Hepatic stellate cell (primary cell): ENCODE measurements around the gene TMEM151A.

Experiments
- DNase-seq: peaks from one replicate; pipeline ENCODE4 v3.0.0; 2011; ENCODE audit warnings: low spot score

Gene TMEM151A

DNA sequence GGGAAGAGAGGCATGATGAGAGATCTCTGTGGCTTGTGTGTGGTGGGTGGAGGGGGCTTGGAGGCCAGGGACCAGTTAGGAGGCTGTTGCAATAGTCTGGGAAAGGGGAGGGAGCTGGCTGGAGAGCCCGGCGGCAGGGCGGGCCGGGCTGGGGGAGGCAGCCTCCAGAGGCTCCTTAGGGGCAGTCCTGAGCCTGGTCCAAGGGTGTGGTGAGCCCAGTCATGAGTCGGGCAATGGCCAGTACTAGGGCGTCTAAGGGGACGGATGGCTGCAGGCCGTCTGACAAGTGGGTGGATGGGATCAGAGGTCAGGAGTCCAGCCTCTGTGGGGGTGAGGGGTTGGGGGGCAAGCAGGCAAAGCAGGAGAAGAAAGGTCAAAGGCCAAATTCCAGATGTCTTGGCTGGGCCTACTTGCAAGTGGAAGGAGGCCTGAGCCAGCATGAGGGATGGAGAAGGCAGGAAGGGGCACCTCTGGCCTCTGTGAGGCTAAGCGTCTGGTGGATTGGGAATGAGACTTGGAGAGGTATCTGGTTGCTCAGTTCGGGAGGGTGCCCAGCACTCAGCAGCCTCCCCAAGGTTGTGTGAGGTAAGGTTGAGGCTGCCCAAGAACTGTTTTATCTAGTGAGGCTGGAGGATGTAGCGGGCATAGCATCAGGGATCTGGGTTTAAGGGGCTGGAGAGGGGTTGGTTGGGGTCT is 31.2 kb downstream of the TMEM151A start:
- DNase-seq, result no peak

DNA sequence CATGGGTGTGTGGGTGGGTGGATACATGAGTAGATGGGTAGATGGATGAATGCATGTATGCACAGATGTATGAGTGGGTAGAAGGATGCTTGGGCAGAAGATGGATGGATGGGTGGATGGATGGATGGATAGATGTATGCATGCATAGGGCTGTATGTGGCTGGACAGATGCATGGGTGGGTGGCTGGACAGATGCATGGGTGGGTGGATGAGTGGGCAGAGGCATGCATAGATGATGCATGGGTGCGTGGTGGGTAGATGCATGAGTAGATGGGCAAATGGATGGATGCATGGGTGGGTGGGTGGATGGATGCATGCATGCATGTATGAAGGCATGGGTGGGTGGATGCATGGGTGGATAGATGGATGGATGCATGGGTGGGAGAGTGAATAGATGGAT is 32.0 kb downstream of the TMEM151A start:
- no peak for DNase-seq

DNA sequence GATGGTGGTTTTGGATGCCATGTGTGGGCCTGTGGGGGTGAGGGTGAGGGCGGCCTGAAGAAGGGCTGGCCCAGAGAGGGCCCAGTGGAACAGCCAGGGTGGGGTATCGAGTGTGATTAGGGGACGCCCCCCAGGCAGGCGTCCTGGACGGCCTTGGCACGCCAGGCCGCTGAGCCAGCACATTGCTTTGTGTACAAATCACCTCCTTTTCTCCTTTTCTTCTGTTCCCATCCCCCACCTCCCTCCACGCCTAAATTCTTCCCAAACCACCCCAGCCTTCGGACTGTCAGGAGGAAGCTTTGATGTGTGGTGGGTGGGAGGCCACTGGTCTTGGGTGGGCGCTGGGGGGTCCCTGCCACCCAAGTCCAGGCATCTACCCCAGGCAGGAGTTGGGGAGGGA is 33.0 kb downstream of the TMEM151A start:
- DNase-seq, result no peak

DNA sequence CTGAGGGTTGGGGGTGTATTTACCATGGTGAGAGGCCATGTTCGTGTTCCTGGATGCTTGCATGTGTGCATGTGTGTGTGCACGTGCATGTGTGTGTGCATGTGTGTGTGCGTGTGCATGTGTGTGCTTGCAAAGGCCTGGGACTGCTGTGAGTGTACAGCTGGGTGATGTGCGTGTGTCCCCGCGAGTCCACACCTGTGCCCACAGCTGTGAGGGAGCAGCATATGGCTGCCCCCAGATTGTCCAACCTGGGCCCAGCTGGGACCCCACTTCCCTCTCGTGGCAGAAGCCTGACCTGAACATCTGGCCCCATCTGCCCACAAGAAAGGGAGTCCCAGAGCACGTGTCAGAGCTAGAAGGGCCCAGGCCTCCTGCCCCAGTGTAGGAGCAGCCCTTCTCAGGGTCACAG is 33.6 kb downstream of the TMEM151A start:
- no peak for DNase-seq

DNA sequence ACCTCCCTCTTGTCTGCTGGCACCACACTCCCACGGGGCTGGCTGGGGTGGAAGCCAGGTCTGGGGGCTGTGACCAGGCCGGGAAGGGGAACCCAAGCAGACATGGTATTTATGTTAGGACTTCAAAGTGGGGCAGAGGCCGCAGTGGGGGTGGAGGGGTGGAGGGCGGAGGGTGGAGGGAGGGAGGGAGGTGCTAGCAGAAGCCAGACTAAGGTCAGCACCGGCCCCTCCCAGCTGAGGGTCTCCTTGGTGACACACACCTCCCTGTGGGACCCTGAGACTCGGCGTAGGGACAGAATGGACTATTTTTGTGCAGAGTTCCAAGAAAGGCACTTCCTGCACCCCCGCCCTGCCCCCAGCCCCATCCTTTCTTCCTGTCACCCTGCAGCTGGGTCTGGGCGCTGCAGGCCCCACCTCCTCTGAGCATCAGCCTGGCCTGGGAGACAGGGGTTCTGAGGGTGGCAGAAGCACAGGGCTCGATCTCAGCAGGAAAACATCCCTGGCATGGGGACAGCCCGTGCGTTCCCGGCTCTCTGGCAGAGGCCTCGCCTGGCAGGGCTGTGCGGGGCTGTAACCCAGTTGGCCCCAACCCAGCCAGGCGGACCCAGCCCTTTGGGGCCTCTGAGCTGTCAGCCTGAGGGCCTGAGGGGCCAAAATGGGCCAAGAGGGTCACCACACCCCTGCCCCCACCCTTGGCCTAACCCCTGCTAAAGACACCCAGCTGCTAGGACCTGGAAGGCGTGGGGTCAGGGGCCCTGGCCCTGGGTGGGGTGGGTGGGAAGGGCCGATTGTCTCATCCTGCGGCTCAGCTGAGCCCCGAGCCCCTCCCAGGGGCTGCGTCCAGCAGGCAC is 34.8 kb downstream of the TMEM151A start:
- DNase-seq, result peak; percentile 78

DNA sequence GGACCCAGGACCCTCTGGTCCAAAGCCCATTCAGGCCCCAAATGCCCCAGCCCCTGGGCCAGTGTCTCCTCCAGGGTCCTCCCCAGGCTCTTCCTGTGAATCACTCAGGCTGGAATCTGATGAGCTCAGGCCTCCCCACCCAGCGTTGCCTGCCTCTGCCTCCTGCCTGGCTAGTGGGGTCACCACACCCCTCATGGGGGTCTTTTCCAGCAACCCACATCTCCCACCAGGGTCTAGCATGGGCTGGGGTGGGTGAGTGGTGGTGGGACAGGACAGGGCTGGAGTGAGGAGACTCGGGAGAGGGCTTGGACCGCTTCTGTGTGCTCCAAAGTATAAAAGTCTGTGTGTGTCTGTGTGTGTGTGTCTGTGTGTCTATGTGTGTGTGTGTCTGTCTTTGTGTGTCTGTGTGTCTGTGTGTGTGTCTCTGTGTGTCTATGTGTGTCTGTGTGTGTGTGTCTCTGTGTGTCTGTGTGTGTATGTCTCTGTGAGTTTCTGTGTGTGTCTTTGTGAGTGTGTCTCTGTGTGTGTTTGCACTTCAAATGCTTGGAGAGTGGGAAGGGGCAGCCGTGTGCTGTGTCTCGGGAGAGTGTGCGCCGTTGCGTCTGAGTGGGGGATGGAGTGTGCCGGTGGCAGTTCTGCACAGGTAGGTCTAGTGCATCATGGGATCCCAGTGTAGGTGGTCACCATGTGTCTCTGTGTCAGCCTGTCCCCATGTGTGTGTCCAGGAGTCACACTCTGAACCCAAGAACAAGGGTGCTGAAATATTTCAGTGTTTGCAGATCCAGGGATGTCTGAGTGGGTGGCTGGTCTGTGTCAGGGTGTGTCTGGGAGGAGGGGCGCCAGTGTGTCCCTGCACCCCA is 35.7 kb downstream of the TMEM151A start:
- peak; percentile 81 for DNase-seq

DNA sequence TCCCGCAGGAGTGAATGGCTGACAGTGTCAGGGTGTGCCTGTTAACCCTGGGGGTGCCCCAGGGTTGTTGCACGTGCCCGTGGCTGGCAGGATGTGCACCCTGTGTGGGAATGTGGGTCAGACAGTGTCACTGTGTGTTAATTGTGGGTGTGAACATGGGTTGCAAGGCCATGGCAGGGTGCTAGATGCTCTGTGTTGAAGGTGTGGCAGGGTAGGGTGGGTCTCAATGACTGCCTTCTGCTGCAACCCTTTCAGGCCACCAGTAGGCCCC is 36.3 kb downstream of the TMEM151A start:
- no peak for DNase-seq

DNA sequence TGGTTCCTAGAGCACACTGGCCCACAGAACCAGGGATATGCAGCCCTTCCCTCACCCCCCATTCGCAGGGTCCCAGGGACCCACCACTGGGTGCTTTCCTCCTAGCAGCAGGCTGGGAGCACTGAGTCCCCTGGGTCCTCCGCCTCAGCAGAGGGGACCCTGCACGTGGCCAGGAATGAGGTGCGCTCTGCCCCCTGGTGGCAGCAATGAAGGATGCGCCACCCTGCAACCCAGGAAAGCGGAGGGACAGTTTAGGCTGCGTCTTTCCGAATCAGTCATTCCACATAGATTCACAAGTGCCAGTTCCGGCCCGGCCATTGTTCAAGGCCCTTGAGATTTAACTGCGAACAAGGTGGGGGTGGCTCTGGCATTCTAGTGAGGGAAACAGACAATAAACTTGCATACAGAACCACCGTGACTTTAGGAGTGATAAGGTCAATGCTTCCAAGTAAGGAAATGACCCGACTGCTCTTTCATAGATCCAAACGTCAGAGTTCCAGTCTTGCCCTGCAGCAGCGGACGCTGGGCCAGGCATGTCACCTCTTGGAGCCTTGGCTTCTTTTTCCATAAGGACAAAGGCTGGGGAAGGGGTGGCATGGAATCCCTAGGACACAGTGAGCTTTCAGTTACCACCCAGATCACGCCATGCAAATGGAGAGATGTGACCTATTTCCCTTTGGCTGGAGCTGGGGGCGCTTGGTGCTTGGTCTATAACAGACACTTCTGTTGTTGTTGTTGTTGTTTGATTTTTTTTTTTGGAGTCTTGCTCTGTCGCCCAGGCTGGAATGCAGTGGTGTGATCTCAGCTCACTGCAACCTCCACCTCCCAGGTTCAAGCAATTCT is 36.8 kb downstream of the TMEM151A start:
- peak; percentile 89 for DNase-seq

DNA sequence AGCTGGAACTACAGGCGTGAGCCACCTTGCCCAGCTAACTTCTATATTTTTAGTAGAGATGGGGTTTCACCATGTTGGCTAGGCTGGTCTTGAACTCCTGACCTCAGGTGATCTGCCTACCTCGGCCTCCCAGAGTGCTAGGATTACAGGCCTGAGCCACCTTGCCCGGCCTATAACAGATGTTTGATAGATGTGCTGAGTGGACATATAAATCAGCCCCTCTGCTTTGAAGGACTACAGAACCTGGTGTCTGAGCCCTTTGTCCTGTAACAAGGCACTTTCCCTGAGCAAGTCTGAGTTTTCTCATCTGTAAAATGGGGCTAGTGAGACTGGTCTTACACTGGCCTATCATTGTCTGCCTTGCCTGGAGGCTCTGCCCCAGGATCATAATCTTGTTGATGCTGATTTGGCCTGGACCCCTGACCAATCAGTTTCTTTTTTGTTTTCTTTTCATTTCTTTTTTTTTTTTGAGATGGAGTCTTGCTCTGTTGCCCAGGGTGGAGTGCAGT is 37.5 kb downstream of the TMEM151A start:
- no peak for DNase-seq

DNA sequence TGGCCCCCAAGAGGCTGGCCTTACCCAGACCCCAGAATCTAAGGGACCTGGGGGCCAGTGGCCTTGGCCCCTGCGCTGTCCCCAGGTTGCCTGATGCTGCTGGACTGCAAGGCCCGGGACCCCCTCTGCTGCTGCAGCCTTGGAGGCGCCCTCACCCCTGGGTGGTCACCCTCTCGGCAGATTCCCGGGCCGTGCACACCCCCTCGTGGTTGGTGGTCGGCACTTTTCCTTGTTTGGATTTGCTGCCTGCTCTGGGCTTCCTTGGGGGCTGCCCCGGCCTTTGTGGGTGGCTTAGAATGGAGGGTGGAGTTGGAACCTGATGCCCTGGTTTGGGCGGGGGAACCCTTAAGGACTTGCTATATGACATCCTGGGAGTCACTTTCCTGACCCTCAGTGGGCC is 39.2 kb downstream of the TMEM151A start:
- DNase-seq, result no peak

DNA sequence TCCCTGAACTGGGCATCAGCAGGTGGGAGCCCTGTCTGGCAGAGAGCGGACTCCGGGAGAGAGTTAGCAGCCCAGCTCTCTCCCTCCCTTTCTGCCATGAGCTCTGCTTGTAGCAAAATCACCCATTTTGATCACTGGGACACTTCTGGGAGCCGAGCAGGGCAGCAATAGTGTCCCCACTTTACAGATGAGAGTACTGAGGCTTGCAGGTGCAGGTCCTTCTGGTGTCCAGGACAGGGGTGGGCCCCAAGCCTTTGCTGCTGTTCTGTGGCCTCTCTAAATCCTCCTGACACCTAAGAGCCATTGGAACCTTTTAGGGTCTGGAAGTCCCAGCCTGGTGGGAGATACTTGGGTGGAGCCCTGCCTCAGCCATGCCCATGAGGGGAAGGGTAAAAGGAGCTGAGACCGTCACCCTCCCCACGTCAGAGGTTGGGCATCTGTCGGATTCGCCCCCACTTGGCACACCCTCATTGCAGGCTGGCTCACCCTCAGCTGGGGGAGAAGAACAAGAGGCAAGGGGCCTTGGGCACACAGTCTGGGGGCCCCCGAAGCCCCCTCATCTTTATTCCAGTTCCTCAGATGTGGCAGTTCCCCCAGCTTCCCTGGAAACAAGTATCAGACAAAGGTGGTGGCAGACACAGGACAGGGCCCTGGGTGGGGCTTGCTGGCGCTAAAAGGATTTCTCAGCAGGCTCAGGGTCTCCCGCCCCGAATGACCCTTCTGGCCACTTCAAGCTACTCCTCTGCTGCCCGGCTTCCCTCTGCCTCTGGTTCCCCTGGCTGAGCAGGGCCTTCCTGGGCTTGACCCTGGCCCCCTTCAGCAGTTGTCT is 40.1 kb downstream of the TMEM151A start:
- no peak for DNase-seq

DNA sequence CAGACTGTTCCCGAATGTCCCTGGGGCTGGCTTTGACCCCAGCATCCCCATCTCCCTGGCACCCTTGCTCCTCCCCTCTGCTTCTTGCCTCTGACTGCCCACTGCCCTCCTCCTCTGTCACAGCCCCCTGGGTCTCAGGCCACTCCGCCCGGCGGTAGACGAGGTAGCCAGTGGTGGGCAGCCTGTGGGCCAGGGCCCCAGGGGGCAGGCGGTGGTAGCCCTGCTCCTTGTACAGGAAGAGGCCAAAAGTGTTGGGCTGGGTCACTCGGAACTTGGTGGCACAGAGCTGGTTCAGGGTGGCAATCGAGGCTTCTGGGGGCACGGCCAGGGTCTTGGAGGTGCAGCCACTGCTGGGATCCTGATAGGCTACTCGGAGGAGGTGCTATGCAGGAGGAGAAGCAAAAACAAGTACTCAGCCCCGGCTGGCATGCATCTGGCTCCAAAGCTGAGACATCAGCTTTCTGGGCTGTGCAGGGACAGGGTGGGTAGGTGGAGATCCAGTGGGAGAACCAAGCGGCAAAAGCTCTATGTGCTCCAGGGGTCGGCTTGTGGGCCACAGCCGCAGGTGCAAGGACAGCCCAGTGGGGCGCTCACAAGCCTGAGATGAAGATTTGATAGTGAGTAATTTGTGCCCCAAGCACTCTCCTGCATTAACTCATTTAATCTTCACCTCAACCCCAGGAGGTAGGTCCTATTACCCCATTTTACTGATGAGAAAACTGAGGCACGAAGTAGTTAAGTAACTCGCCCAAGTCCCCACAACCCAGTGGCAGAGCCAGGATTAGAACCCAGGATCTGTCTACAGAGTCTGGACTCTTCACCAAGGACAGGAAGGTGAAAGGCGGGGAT is 40.9 kb downstream of the TMEM151A start:
- no peak for DNase-seq

DNA sequence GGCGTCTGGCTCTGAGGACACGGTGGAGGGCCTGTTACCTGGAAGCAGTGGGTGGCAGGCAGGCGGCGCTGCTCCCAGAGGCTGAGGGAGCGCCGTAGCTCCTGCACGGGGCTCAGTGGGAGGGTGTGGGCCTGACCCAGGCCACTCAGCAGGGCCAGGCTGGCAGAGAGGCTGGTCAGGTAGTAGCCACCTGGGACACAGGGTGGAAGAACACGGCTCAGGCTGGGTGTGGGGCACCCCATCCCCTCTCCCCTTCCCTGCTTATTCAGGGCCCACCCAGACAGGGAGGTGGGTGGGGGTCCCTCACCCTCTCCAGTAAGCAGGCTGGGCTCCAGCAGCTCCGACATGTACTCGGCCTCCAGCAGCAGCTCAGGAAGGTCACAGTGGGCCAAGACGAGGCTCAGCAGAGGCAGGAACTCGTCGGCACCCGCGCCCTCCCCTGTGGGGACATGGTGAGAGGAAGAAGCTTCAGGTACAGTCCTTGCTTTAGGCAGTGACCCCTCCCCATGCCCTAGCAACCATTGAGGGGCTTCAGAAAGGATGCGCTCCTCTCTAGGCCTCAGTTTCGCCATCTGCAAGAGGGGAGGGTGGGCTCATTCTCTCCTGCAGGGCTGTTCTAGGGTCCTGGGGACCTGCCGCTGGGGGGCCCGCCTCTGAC is 41.7 kb downstream of the TMEM151A start:
- DNase-seq, result no peak

DNA sequence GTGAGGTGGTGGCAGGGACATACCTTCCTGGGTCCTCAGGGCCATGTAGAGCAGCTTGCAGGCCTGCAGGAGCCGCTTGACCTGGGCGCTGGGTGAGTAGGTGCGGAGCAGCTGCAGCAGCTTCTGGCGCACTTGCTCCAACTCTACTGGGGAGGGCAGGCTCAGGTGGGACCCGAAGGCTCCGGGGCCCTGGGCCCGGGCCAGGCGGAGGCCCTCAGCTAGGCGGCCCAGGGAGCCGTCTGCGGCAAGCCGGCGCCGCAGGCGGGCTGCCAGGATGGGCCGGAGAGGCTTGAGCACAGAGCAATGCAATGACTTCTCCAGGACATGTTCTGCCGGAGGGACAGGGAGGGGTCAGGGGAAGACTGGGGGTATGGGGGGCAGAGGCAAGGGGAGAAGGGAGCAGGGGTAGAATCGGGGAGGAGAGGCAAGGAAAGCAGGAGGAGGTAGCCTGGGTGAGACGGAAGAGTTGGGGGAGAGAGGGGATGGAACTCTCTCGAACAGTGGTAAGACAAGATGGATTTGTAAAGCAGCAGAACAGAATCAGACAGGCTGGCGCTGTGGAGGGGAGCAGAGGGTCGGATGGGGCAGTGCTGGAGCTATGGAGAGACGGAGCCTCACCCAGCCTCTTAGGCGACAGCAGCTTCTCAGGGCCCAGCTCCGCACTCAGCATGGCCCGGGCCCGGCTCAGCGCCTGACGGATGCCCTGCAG is 42.4 kb downstream of the TMEM151A start:
- DNase-seq, result no peak

DNA sequence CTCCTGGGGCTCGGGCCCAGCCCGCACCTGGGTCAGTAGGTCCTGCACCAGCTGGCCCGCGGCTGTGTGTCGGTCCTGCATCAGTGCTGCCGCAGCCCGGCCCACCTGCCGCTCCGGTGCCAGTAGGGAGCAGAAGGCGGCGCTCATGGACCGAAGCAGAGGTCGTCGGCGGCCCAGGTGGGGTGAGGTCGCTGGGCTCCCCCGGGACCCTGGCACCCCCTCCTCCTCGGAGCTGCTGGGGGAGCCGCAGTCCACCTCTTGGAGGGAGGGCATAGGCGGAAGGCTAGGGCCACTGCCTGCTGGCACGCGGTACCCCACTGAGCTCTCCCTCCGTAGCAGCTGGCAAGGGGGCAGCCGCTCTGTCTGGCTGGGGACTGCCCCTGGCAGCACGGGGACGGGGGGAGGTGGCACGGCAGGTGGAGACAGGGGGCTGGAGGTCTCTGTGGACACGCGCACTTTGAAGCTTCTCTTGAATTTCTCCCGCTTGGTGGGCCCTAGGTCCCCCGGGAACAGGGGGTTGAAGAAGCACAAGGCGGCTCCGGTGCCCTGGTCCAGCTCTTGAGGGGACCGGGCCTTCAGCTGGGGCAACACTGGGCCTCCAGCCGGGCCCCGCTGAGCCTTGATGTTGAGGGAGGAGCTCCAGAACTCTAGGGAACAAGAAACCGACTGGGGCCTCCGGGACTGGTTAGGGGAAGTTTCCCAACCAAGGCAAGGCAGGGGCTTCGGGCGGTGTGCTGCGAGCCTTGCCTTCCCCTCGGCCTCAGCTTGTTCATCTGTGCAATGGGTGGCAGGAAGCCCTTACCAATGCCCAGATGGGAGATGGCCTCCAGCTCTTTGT is 43.1 kb downstream of the TMEM151A start:
- no peak for DNase-seq

DNA sequence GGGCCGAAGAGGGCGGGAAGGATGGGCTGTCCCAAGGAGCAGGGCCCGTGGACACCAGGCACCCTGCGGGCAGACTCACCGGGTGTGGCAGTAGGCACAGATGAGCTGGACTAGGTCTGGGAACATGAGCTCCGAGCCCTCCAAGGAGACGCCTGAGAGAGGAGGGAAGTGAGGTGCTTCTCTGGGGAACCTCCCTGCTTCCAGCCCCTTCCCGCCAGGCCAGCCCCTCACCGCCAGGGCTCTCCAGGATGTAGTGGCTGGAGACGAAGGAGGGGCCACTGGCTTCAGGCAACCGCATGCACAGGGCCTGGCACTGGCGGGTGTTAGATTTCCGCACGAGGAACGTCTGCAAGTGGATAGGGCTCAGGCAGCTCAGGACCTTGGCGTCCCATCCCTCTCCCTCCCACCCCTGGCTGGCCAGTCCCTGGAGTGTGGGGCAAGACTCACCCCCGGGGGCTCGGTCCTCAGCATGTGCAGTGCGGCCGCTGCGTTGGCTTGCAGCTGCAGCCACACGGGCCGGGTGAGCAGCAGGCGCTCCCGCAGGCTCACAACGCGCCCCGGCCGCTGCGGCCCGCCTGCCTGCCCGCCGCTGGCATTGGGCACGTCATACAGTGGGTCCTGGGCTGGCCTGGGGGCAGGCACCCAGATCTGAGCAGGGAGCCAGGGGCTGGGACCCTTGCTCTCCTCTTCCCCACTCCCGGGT is 44.0 kb downstream of the TMEM151A start:
- DNase-seq, result peak; percentile 75
